Neural cell (in vitro differentiated cells): Measurements from ENCODE around the gene PRSS50. TPM values are rescaled to one million over a fixed set of nuclear protein-coding genes. Genes with fewer than 3 reads are reported as not detected.

Experiments
- H2AFZ ChIP-seq: fragments of 200-600, 300-800 bp; sonication (generic), shearing (Covaris generic); 2 replicates; pipeline ENCODE4 v1.6.0; 2014; ENCODE audit warnings: low read depth, mild to moderate bottlenecking, antibody characterized with exemption, low read length, moderate library complexity
- H3F3A ChIP-seq: fragments of 200-600 bp; shearing (Covaris generic); 2 replicates; pipeline ENCODE4 v1.6.1; 2016; ENCODE audit warnings: mild to moderate bottlenecking, moderate library complexity, mixed read lengths, antibody characterized with exemption, low read length; ENCODE audit not compliant: insufficient read depth, poor library complexity, severe bottlenecking
- H3K27ac ChIP-seq: fragments of 200-600, 300-800 bp; sonication (generic), shearing (Covaris generic); 2 replicates; pipeline ENCODE4 v1.5.1; 2014; ENCODE audit warnings: mild to moderate bottlenecking, low read length, moderate library complexity
- H3K27me3 ChIP-seq: fragments of 300-800, 200-600 bp; sonication (generic), shearing (Covaris generic); 2 replicates; pipeline ENCODE4 v1.6.0; 2014; ENCODE audit warnings: mild to moderate bottlenecking, low read depth, low read length, moderate library complexity; ENCODE audit not compliant: insufficient read depth
- H3K36me3 ChIP-seq: fragments of 300-800, 200-600 bp; sonication (generic), shearing (Covaris generic); 2 replicates; pipeline ENCODE4 v1.5.1; 2014; ENCODE audit warnings: mild to moderate bottlenecking, antibody characterized with exemption, low read length, moderate library complexity; ENCODE audit not compliant: insufficient read depth
- H3K4me2 ChIP-seq: fragments of 300-800, 200-600 bp; sonication (generic), shearing (Covaris generic); 2 replicates; pipeline ENCODE4 v1.6.0; 2014; ENCODE audit warnings: mild to moderate bottlenecking, low read length
- H3K4me3 ChIP-seq: fragments of 300-800, 200-600 bp; sonication (generic), shearing (Covaris generic); 2 replicates; pipeline ENCODE4 v1.5.1; 2014; ENCODE audit warnings: mild to moderate bottlenecking, low read length, moderate library complexity
- H3K79me2 ChIP-seq: fragments of 200-600 bp; shearing (Covaris generic); replicated peaks from 2 replicates; pipeline ENCODE4 v1.6.0; 2014; ENCODE audit warnings: mild to moderate bottlenecking, low read length, moderate library complexity; ENCODE audit not compliant: insufficient read depth
- H3K9ac ChIP-seq: fragments of 300-800, 200-600 bp; sonication (generic), shearing (Covaris generic); 2 replicates; pipeline ENCODE4 v1.6.1; 2016; ENCODE audit warnings: mild to moderate bottlenecking, low read length, mixed read lengths
- H3K9me2 ChIP-seq: fragments of 200-600 bp; shearing (Covaris generic); 2 replicates; pipeline ENCODE4 v1.6.1; 2016; ENCODE audit warnings: mild to moderate bottlenecking, low read length, mixed read lengths; ENCODE audit not compliant: insufficient read depth
- H3K9me3 ChIP-seq: fragments of 200-600, 300-800 bp; sonication (generic), shearing (Covaris generic); 2 replicates; pipeline ENCODE4 v1.6.1; 2016; ENCODE audit warnings: mild to moderate bottlenecking, mixed run types, low read length, moderate library complexity, mixed read lengths
- H4K20me1 ChIP-seq: fragments of 200-600 bp; shearing (Covaris generic); 2 replicates; pipeline ENCODE4 v1.6.1; 2016; ENCODE audit warnings: mild to moderate bottlenecking, mixed run types; ENCODE audit not compliant: insufficient read depth
- CTCF ChIP-seq: fragments of 450-650 bp; IDR thresholded peaks from 2 replicates; pipeline ENCODE4 v1.5.1; 2014; ENCODE audit warnings: antibody characterized with exemption, mild to moderate bottlenecking, moderate library complexity; ENCODE audit not compliant: poor library complexity, severe bottlenecking
- EP300 ChIP-seq: fragments of 450-650 bp; conservative IDR thresholded peaks from 2 replicates; pipeline ENCODE4 v1.6.1; 2014; ENCODE audit warnings: antibody characterized with exemption, mild to moderate bottlenecking, moderate library complexity; ENCODE audit not compliant: poor library complexity, severe bottlenecking
- EZH2 ChIP-seq: fragments of 200-600, 300-800 bp; shearing (Covaris generic), sonication (generic); IDR thresholded peaks from 2 replicates; pipeline ENCODE4 v1.6.1; 2014; ENCODE audit warnings: antibody characterized with exemption, low read length, borderline replicate concordance, mild to moderate bottlenecking; ENCODE audit not compliant: insufficient read depth, poor library complexity, severe bottlenecking
- MXI1 ChIP-seq: fragments of 450-650 bp; conservative IDR thresholded peaks from 2 replicates; pipeline ENCODE4 v1.6.1; 2014; ENCODE audit warnings: antibody characterized with exemption, mild to moderate bottlenecking; ENCODE audit not compliant: poor library complexity, severe bottlenecking
- POLR2AphosphoS5 ChIP-seq: IDR thresholded peaks from 2 replicates; pipeline ENCODE4 v1.6.1; 2012
- RAD21 ChIP-seq: fragments of 450-650 bp; conservative IDR thresholded peaks from 2 replicates; pipeline ENCODE4 v1.6.1; 2014; ENCODE audit warnings: antibody characterized with exemption, mild to moderate bottlenecking, moderate library complexity
- REST ChIP-seq: IDR thresholded peaks from 2 replicates; pipeline ENCODE4 v1.6.1; 2012; ENCODE audit warnings: borderline replicate concordance
- SMC3 ChIP-seq: fragments of 450-650 bp; conservative IDR thresholded peaks from 2 replicates; pipeline ENCODE4 v1.6.1; 2014; ENCODE audit warnings: antibody characterized with exemption, mild to moderate bottlenecking, moderate library complexity; ENCODE audit not compliant: poor library complexity
- TAF1 ChIP-seq: IDR thresholded peaks from 2 replicates; pipeline ENCODE4 v1.6.1; 2012; ENCODE audit warnings: low read depth
- polyA plus RNA-seq: library from polyadenylated mRNA; depleted of rRNA; stranded (reverse); fragments of >200 nt; gene quantifications from 2 replicates; pipeline ENCODE4 v1.2.3, GENCODE V29; 2014

PRSS50 gene
- polyA plus RNA-seq, 1 donor from 2014 or later, result not detected

DNA sequence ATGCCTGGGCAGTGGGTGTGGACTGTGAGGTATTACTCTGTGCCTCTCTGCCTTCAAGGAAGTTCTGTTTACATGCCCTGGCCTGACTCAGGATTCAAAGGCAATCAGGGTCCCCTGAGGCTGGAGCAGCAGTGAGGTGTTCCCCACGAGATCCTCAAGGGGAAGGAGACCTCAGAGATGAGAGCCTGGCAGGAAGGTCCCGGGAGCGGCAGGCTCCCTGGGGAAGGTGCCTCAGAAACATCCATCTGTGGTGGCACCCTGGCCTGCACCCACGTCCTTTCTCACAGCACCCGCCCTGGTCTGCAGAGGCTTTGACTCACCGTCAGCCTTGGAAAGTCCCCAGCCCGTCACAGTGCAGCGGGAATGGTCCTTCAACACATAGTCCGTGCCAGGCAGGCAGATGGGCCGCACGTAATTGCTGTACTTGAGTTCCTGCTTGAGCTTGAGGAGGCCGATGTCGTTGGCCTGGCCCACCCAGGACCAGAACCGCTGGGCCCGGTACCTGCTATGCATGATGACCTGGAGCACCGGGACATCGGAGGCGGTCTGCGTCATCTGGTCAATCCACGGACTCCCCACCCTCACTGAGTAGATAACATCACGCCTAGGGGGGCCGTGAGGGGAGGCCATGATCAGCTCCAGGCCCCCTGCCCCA is 3.6 kb downstream of the PRSS50 start:
- H3K4me2 ChIP-seq, result no peak overlapping the region
- H3K9me3 ChIP-seq, result no peaks in the 10 kb centered on the region
- no peak overlapping the region for H3K27ac ChIP-seq
- H3K9me2 ChIP-seq, result no peaks in the 10 kb centered on the region
- no peak overlapping the region for H3K9ac ChIP-seq
- H3K79me2 ChIP-seq, result no peaks in the 10 kb centered on the region
- H4K20me1 ChIP-seq, result no peaks in the 10 kb centered on the region
- no peaks in the 10 kb centered on the region for H3F3A ChIP-seq
- H3K27me3 ChIP-seq, result no peaks in the 10 kb centered on the region
- TF ChIP-seq MXI1 (no peak), CTCF (no peak), RAD21 (no peak), SMC3 (no peak)
- H2AFZ ChIP-seq, result no peak overlapping the region
- no peaks in the 10 kb centered on the region for H3K36me3 ChIP-seq
- H3K4me3 ChIP-seq, result no peak overlapping the region

GRCh38 chr3:46713050-46713897 is 4.4 kb downstream of the PRSS50 start:
- no peak for TF ChIP-seq SMC3
- no peak for TF ChIP-seq EZH2
- no peak for TF ChIP-seq TAF1
- TF ChIP-seq RAD21, result no peak
- no peak for TF ChIP-seq REST
- TF ChIP-seq MXI1, result no peak
- TF ChIP-seq CTCF, result no peak
- TF ChIP-seq EP300, result no peak
- no peak for TF ChIP-seq POLR2AphosphoS5
- no peak overlapping the region for H3K4me3 ChIP-seq
- H3K79me2 ChIP-seq, result no peaks in the 10 kb centered on the region
- H3K9ac ChIP-seq, result no peak overlapping the region
- H3K27me3 ChIP-seq, result no peaks in the 10 kb centered on the region
- H3K9me2 ChIP-seq, result no peaks in the 10 kb centered on the region
- no peak overlapping the region for H2AFZ ChIP-seq
- H3K9me3 ChIP-seq, result no peaks in the 10 kb centered on the region
- no peak overlapping the region for H3K4me2 ChIP-seq
- no peaks in the 10 kb centered on the region for H3F3A ChIP-seq
- no peaks in the 10 kb centered on the region for H3K36me3 ChIP-seq
- H4K20me1 ChIP-seq, result no peaks in the 10 kb centered on the region
- no peak overlapping the region for H3K27ac ChIP-seq
